CD14-positive monocyte (primary cell): ENCODE measurements around the gene KAZN. TPM values are rescaled to one million over a fixed set of nuclear protein-coding genes. Genes with fewer than 3 reads are reported as not detected.

ENCODE experiments used
- DNase-seq, 3 donors: peaks; one replicate each; pipeline ENCODE4 v3.0.0-alpha.2; 2011 to 2022
- H2AFZ ChIP-seq: 2 replicates; pipeline ENCODE4 v1.6.0; 2012; ENCODE audit warnings: mild to moderate bottlenecking, low read depth, low read length, inconsistent platforms; ENCODE audit not compliant: insufficient read depth, poor library complexity, severe bottlenecking
- H3K27ac ChIP-seq, 2 donors: 1 replicate in 1 of 2; 2 replicates in 1 of 2; pipeline ENCODE4 v1.5.1; 2012 to 2013; ENCODE audit warnings: low read length in 2 of 2, control low read depth in 1 of 2, inconsistent platforms in 1 of 2, low read depth in 1 of 2, mild to moderate bottlenecking in 1 of 2
- H3K27me3 ChIP-seq, 2 donors: one replicate each; pipeline versions ENCODE4 v1.6.0 to v1.6.1; 2011 to 2013; ENCODE audit warnings: low read length in 2 of 2; ENCODE audit not compliant: control insufficient read depth in 2 of 2, insufficient read depth in 2 of 2
- H3K36me3 ChIP-seq, 2 donors: replicated peaks in 1 of 2; 1 replicate in 1 of 2; 2 replicates in 1 of 2; pipeline versions ENCODE4 v1.5.1 to v1.6.1; 2012 to 2013; ENCODE audit warnings: low read length in 2 of 2, control low read depth in 1 of 2, inconsistent platforms in 1 of 2, mild to moderate bottlenecking in 1 of 2; ENCODE audit not compliant: insufficient read depth in 2 of 2, control insufficient read depth in 1 of 2
- H3K4me1 ChIP-seq, 2 donors: 1 replicate in 1 of 2; 2 replicates in 1 of 2; pipeline versions ENCODE4 v1.5.1 to v1.6.1; 2012 to 2013; ENCODE audit warnings: low read length in 2 of 2, control low read depth in 1 of 2, inconsistent platforms in 1 of 2, mild to moderate bottlenecking in 1 of 2, moderate library complexity in 1 of 2; ENCODE audit not compliant: insufficient read depth in 2 of 2, control insufficient read depth in 1 of 2
- H3K4me2 ChIP-seq: replicated peaks from 2 replicates; pipeline ENCODE3; 2012; ENCODE audit warnings: low read length, moderate library complexity, mild to moderate bottlenecking; ENCODE audit not compliant: poor library complexity, severe bottlenecking; ENCODE audit errors: extremely low read depth
- H3K4me3 ChIP-seq, 3 experiments: fragments of 200-600 bp in 1 of 3; sonication (generic) in 1 of 3; replicated peaks in 1 of 3; 1 replicate in 2 of 3; 2 replicates in 1 of 3; pipeline ENCODE4 v1.5.1; 2011 to 2013; ENCODE audit warnings: low read length in 3 of 3, mild to moderate bottlenecking in 3 of 3, control low read depth in 2 of 3, low read depth in 2 of 3, inconsistent platforms in 1 of 3, moderate library complexity in 1 of 3
- H3K79me2 ChIP-seq: 2 replicates; pipeline ENCODE4 v1.6.0; 2012; ENCODE audit warnings: mild to moderate bottlenecking, control low read depth, inconsistent platforms, low read length, moderate library complexity; ENCODE audit not compliant: insufficient read depth
- H3K9ac ChIP-seq: 2 replicates; pipeline ENCODE4 v1.6.0; 2017; ENCODE audit warnings: low read length, mild to moderate bottlenecking; ENCODE audit not compliant: insufficient read depth, poor library complexity, severe bottlenecking
- H3K9me3 ChIP-seq, 2 donors: replicated peaks in 1 of 2; 1 replicate in 1 of 2; 2 replicates in 1 of 2; pipeline versions ENCODE4 v1.5.1 to v1.6.1; 2012 to 2013; ENCODE audit warnings: low read length in 2 of 2, control low read depth in 1 of 2; ENCODE audit not compliant: control insufficient read depth in 1 of 2, insufficient read depth in 1 of 2
- H4K20me1 ChIP-seq: 2 replicates; pipeline ENCODE4 v1.6.0; 2012; ENCODE audit warnings: mild to moderate bottlenecking, low read length, control low read depth, moderate library complexity; ENCODE audit not compliant: insufficient read depth
- H3K27ac Mint-ChIP-seq, 7 donors: one replicate each; pipeline ENCODE4 v1.8.0; 2020; ENCODE audit warnings: mild to moderate bottlenecking in 7 of 7, mixed read lengths in 7 of 7, moderate library complexity in 6 of 7, inconsistent platforms in 2 of 7
- H3K27me3 Mint-ChIP-seq, 3 donors: one replicate each; pipeline ENCODE4 v1.8.0; 2021 to 2022; ENCODE audit warnings: low read depth in 3 of 3, mild to moderate bottlenecking in 3 of 3, mixed read lengths in 3 of 3, moderate library complexity in 3 of 3, inconsistent platforms in 1 of 3
- H3K36me3 Mint-ChIP-seq, 2 donors: one replicate each; pipeline ENCODE4 v1.8.0; 2020; ENCODE audit warnings: mixed read lengths in 2 of 2, inconsistent platforms in 1 of 2, mild to moderate bottlenecking in 1 of 2
- H3K4me1 Mint-ChIP-seq: one replicate; pipeline ENCODE4 v1.8.0; 2020; ENCODE audit warnings: mild to moderate bottlenecking, mixed read lengths
- H3K4me3 Mint-ChIP-seq, 2 donors: one replicate each; pipeline ENCODE4 v1.8.0; 2020; ENCODE audit warnings: mild to moderate bottlenecking in 2 of 2, mixed read lengths in 2 of 2, moderate library complexity in 1 of 2
- H3K9me3 Mint-ChIP-seq, 7 donors: one replicate each; pipeline ENCODE4 v1.8.0; 2020 to 2022; ENCODE audit warnings: mixed read lengths in 7 of 7, mild to moderate bottlenecking in 6 of 7, moderate library complexity in 6 of 7, inconsistent platforms in 2 of 7
- WGBS: methylation state at CpG from one replicate; pipeline ENCODE4 v1.1.5; 2013; ENCODE audit warnings: missing lambda C conversion rate; ENCODE audit not compliant: insufficient coverage; 5-methylcytosine and 5-hydroxymethylcytosine counted together
- intact Hi-C, 2 donors: fragments of 100-400 bp; cut with micrococcal nuclease; formaldehyde crosslinking; loops; one replicate each; pipeline versions ENCODE4 v1.15.0 to v1.15.1; 2023
- polyA plus RNA-seq, 3 donors: library from polyadenylated mRNA; depleted of rRNA in 1 of 3; unstranded in 2 of 3; stranded (reverse) in 1 of 3; fragments of 300-500 nt in 2 of 3; fragments of >200 nt in 1 of 3; fragmentation: Illumina TruSeq in 2 of 3; gene quantifications; 1 replicate in 2 of 3; 2 replicates in 1 of 3; pipeline ENCODE4 v1.2.3, GENCODE V29; 2012 to 2021
- TF ChIP-seq, protein P1 (sequence below): fragments of 200-600 bp; IDR thresholded peaks from one replicate; pipeline ENCODE4 v1.8.0; 2022; ENCODE audit warnings: antibody characterized with exemption, mild to moderate bottlenecking

Gene KAZN
- polyA plus RNA-seq, 3 donors = not detected

DNA sequence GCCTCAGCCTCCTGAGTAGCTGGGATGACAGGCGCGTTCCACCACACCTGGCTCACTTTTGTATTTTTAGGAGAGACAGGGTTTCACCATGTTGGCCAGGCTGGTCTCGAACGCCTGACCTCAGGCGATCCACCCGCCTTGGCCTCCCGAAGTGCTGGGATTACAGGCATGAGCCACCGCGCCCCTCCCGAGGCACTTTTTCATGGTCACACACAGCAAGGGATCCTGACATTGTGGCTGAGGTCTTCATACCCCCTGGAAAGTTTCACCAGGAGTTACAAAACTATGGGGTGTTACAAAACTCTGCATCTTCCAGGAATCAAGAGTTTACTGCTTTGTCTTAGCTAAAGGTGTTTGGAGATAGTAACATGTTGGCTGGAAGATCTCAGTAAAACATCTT, 320.8 kb downstream of the KAZN start:
- peaks cover 0 to 3% of the 10 kb centered on the region in 2 donors for H3K36me3 Mint-ChIP-seq
- intact Hi-C loops = loop anchor here in 1 of 2 donors (10.0 kb wide), 1 partner anchor 386 kb away; no protein-coding TSS in a partner anchor
- WGBS = 97% methylated on average over 10 of the region's 10 CpGs
- peaks cover 4% of the 10 kb centered on the region for H3K4me1 Mint-ChIP-seq
- peaks cover 0 to 17% of the 10 kb centered on the region in 2 donors for H3K27me3 ChIP-seq
- H3K4me3 Mint-ChIP-seq = no peak overlapping the region
- no peak overlapping the region for H3K4me2 ChIP-seq
- no peak overlapping the region for H2AFZ ChIP-seq
- peaks cover 0 to 2% of the 10 kb centered on the region in 2 donors for H3K4me1 ChIP-seq
- TF ChIP-seq, protein P1, sequence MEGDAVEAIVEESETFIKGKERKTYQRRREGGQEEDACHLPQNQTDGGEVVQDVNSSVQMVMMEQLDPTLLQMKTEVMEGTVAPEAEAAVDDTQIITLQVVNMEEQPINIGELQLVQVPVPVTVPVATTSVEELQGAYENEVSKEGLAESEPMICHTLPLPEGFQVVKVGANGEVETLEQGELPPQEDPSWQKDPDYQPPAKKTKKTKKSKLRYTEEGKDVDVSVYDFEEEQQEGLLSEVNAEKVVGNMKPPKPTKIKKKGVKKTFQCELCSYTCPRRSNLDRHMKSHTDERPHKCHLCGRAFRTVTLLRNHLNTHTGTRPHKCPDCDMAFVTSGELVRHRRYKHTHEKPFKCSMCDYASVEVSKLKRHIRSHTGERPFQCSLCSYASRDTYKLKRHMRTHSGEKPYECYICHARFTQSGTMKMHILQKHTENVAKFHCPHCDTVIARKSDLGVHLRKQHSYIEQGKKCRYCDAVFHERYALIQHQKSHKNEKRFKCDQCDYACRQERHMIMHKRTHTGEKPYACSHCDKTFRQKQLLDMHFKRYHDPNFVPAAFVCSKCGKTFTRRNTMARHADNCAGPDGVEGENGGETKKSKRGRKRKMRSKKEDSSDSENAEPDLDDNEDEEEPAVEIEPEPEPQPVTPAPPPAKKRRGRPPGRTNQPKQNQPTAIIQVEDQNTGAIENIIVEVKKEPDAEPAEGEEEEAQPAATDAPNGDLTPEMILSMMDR = no peak
- H3K9me3 ChIP-seq = no peaks in the 10 kb centered on the region
- H3K27me3 Mint-ChIP-seq = peaks cover 17 to 36% (median 23%) of the 10 kb centered on the region in 3 donors
- H3K36me3 ChIP-seq = no peaks in the 10 kb centered on the region
- peaks cover 0 to 5% (median 0%) of the 10 kb centered on the region in 7 donors for H3K9me3 Mint-ChIP-seq
- no peak overlapping the region for H3K27ac Mint-ChIP-seq
- no peak overlapping the region for H3K9ac ChIP-seq
- no peaks in the 10 kb centered on the region for H4K20me1 ChIP-seq
- H3K4me3 ChIP-seq = no peak overlapping the region
- no peak for DNase-seq
- no peak overlapping the region for H3K27ac ChIP-seq
- H3K79me2 ChIP-seq = no peaks in the 10 kb centered on the region

- no peak overlapping the region for H3K27ac Mint-ChIP-seq
- intact Hi-C loops = loop anchor here in 1 of 2 donors (10.0 kb wide), 1 partner anchor 385 kb away; no protein-coding TSS in a partner anchor
- H3K79me2 ChIP-seq = no peaks in the 10 kb centered on the region
- peaks cover 3 to 4% of the 10 kb centered on the region in 2 donors for H3K4me1 ChIP-seq
- no peak overlapping the region for H2AFZ ChIP-seq
- no peak for DNase-seq
- H3K4me3 Mint-ChIP-seq = no peak overlapping the region
- H3K4me1 Mint-ChIP-seq = peaks cover 4% of the 10 kb centered on the region
- TF ChIP-seq, protein P1 = no peak
- peaks cover 0 to under 1% of the 10 kb centered on the region in 2 donors for H3K9me3 ChIP-seq
- WGBS = no CpG with 5 or more reads among the region's 5 CpGs
- no peak overlapping the region for H3K4me2 ChIP-seq
- no peaks in the 10 kb centered on the region for H4K20me1 ChIP-seq
- H3K9me3 Mint-ChIP-seq = peaks cover 0 to 5% (median 0%) of the 10 kb centered on the region in 7 donors
- H3K27ac ChIP-seq = no peak overlapping the region
- H3K27me3 Mint-ChIP-seq = peaks cover 17 to 39% (median 23%) of the 10 kb centered on the region in 3 donors
- H3K27me3 ChIP-seq = peaks cover 2 to 19% of the 10 kb centered on the region in 2 donors
- no peak overlapping the region for H3K9ac ChIP-seq
- H3K36me3 ChIP-seq = no peaks in the 10 kb centered on the region
- peaks cover 0 to 3% of the 10 kb centered on the region in 2 donors for H3K36me3 Mint-ChIP-seq
- H3K4me3 ChIP-seq = no peak overlapping the region
Measured at GRCh38 chr1:14919751-14920150, 321.3 kb downstream of the KAZN start.
